Breast epithelium (tissue), 4 donors: ENCODE data around the gene TRPM3. TPM values are rescaled to one million over a fixed set of nuclear protein-coding genes. Genes with fewer than 3 reads are reported as not detected.

ENCODE experiments used
- DNase-seq, 2 donors: peaks; one replicate each; pipeline ENCODE4 v3.0.0-alpha.2; 2019; ENCODE audit warnings: low spot score in 2 of 2
- H3K27ac ChIP-seq, 2 donors: fragments of 200-600 bp; sonication (generic) in 1 of 2; one replicate each; pipeline ENCODE4 v1.5.1; 2016 to 2019; ENCODE audit warnings: mild to moderate bottlenecking in 1 of 2
- H3K27me3 ChIP-seq, 2 donors: fragments of 200-600 bp; sonication (generic) in 1 of 2; one replicate each; pipeline versions ENCODE4 v1.5.1 to v1.6.0; 2017 to 2019; ENCODE audit warnings: control low read depth in 1 of 2, mild to moderate bottlenecking in 1 of 2
- H3K36me3 ChIP-seq: fragments of 200-600 bp; one replicate; pipeline ENCODE4 v1.5.1; 2019
- H3K4me1 ChIP-seq, 2 donors: fragments of 200-600 bp; sonication (generic); one replicate each; pipeline ENCODE4 v1.5.1; 2016 to 2019; ENCODE audit warnings: control low read depth in 1 of 2
- H3K4me3 ChIP-seq, 3 donors: fragments of 200-600 bp; sonication (generic); 1 replicate in 2 of 3; 2 replicates in 1 of 3; pipeline ENCODE4 v1.5.1; 2016 to 2019; ENCODE audit warnings: mild to moderate bottlenecking in 3 of 3, moderate library complexity in 2 of 3
- H3K9me3 ChIP-seq, 2 donors: fragments of 200-600 bp; sonication (generic) in 1 of 2; one replicate each; pipeline ENCODE4 v1.5.1; 2016 to 2019; ENCODE audit warnings: control low read depth in 1 of 2
- CTCF ChIP-seq, 3 donors: fragments of 450-650 bp; IDR thresholded peaks; one replicate each; pipeline ENCODE4 v1.5.1; 2016 to 2017; ENCODE audit warnings: antibody characterized with exemption in 3 of 3, mild to moderate bottlenecking in 3 of 3, moderate library complexity in 3 of 3
- POLR2A ChIP-seq: fragments of 450-650 bp; IDR thresholded peaks from one replicate; pipeline ENCODE4 v1.6.1; 2016; ENCODE audit warnings: antibody characterized with exemption, mild to moderate bottlenecking, moderate library complexity
- POLR2AphosphoS5 ChIP-seq, 3 donors: sonication (generic); formaldehyde crosslinking; IDR thresholded peaks; one replicate each; pipeline ENCODE4 v1.6.1; 2017; ENCODE audit warnings: antibody characterized with exemption in 3 of 3
- intact Hi-C: fragments of 100-400 bp; cut with DNase I; formaldehyde crosslinking; loops from one replicate; pipeline ENCODE4 v1.15.1; 2023; ENCODE audit warnings: low total_unique reads
- total RNA-seq, 3 donors: library from RNA; depleted of rRNA; stranded (reverse); fragments of >200 nt; gene quantifications; one replicate each; pipeline ENCODE4 v1.1.0, GENCODE V29; 2016

TRPM3 gene
- total RNA-seq, 3 donors from 2014 or later: 0.33 to 0.88 (median 0.64) TPM

- H3K36me3 ChIP-seq: no peaks in the 10 kb centered on the region
- no peak overlapping the region for H3K27ac ChIP-seq
- no peaks in the 10 kb centered on the region for H3K9me3 ChIP-seq
- TF ChIP-seq POLR2A (no peak), CTCF (IDR thresholded peaks at IDR 0.05) (no peak), POLR2AphosphoS5 (IDR thresholded peaks at IDR 0.05) (no peak)
- intact Hi-C loops: no loop called here
- H3K4me1 ChIP-seq: no peaks in the 10 kb centered on the region
- H3K4me3 ChIP-seq: no peak overlapping the region
- no peaks in the 10 kb centered on the region for H3K27me3 ChIP-seq
- DNase-seq: no peak
Measured at GRCh38 chr9:71130521-71130920, 9.1 kb upstream of the TRPM3 start.

- Histone ChIP-seq H3K9me3 (no peaks in the 10 kb centered on the region), H3K4me3 (no peak overlapping the region), H3K27me3 (peaks cover 0 to 4% of the 10 kb centered on the region in 2 donors), H3K36me3 (no peaks in the 10 kb centered on the region), H3K4me1 (no peaks in the 10 kb centered on the region), H3K27ac (no peak overlapping the region)
- intact Hi-C loops: no loop called here
- no peak for DNase-seq
- no peak for TF ChIP-seq POLR2AphosphoS5 (IDR thresholded peaks at IDR 0.05)
- TF ChIP-seq CTCF (IDR thresholded peaks at IDR 0.05): no peak
- no peak for TF ChIP-seq POLR2A
Measured at GRCh38 chr9:71128796-71129195, 7.4 kb upstream of the TRPM3 start.

GRCh38 chr9:71127301-71127700 lies 5.9 kb upstream of the TRPM3 start:
- TF ChIP-seq POLR2A (no peak), CTCF (IDR thresholded peaks at IDR 0.05) (no peak), POLR2AphosphoS5 (IDR thresholded peaks at IDR 0.05) (no peak)
- intact Hi-C loops: no loop called here
- no peak overlapping the region for H3K4me3 ChIP-seq
- no peaks in the 10 kb centered on the region for H3K36me3 ChIP-seq
- DNase-seq: no peak
- peaks cover 0 to 12% of the 10 kb centered on the region in 2 donors for H3K27me3 ChIP-seq
- no peak overlapping the region for H3K27ac ChIP-seq
- H3K9me3 ChIP-seq: no peaks in the 10 kb centered on the region
- no peaks in the 10 kb centered on the region for H3K4me1 ChIP-seq

- Histone ChIP-seq H3K9me3 (no peaks in the 10 kb centered on the region), H3K27ac (no peak overlapping the region), H3K36me3 (no peaks in the 10 kb centered on the region), H3K4me1 (no peaks in the 10 kb centered on the region), H3K4me3 (no peak overlapping the region), H3K27me3 (peaks cover 0 to 34% of the 10 kb centered on the region in 2 donors)
- DNase-seq: no peak
- intact Hi-C loops: loop anchor here (5.0 kb wide), 1 partner anchor 345 kb away; no protein-coding TSS in a partner anchor
- no peak for TF ChIP-seq POLR2AphosphoS5 (IDR thresholded peaks at IDR 0.05)
- no peak for TF ChIP-seq POLR2A
- no peak for TF ChIP-seq CTCF (IDR thresholded peaks at IDR 0.05)
Measured at GRCh38 chr9:71122421-71122820, 1.0 kb upstream of the TRPM3 start.

GRCh38 chr9:71122022-71122275 lies 528 bp upstream of the TRPM3 start:
- TF ChIP-seq POLR2A (no peak), CTCF (IDR thresholded peaks at IDR 0.05) (no peak), POLR2AphosphoS5 (IDR thresholded peaks at IDR 0.05) (no peak)
- H3K4me1 ChIP-seq: no peaks in the 10 kb centered on the region
- peaks cover 0 to 34% of the 10 kb centered on the region in 2 donors for H3K27me3 ChIP-seq
- no peak overlapping the region for H3K27ac ChIP-seq
- no peaks in the 10 kb centered on the region for H3K36me3 ChIP-seq
- intact Hi-C loops: loop anchor here (5.0 kb wide), 1 partner anchor 345 kb away; no protein-coding TSS in a partner anchor
- no peak for DNase-seq
- H3K4me3 ChIP-seq: no peak overlapping the region
- H3K9me3 ChIP-seq: no peaks in the 10 kb centered on the region
